Activated naive CD4-positive, alpha-beta T cell treated with anti-CD3 and anti-CD28 coated beads, Interleukin-2, amount 50 U/mL, for 72 hours (primary cell): Measurements from ENCODE around the gene AKAP6. TPM values are rescaled to one million over a fixed set of nuclear protein-coding genes. Genes with fewer than 3 reads are reported as not detected.

Experiments
- ATAC-seq, 2 donors: fragments of 150-1000 bp; cut with Tn5 transposase; 2 replicates each; pipeline ENCODE4 v1.10.0; 2021; ENCODE audit warnings: mild to moderate bottlenecking in 2 of 2, moderate library complexity in 2 of 2
- DNase-seq, 2 donors: peaks; one replicate each; pipeline ENCODE4 v3.0.0; 2021 to 2022; ENCODE audit warnings: low spot score in 2 of 2
- H3K27ac Mint-ChIP-seq, 2 donors: one replicate each; pipeline ENCODE4 v1.8.0; 2022; ENCODE audit warnings: mild to moderate bottlenecking in 2 of 2, mixed read lengths in 2 of 2
- H3K36me3 Mint-ChIP-seq, 2 donors: one replicate each; pipeline ENCODE4 v1.8.0; 2022; ENCODE audit warnings: mixed read lengths in 2 of 2
- H3K9me3 Mint-ChIP-seq, 2 donors: one replicate each; pipeline ENCODE4 v1.8.0; 2022; ENCODE audit warnings: mixed read lengths in 2 of 2
- total RNA-seq, 2 donors: library from RNA; stranded (reverse); gene quantifications; one replicate each; pipeline ENCODE4 v1.2.3, GENCODE V29; 2022

The AKAP6 gene
- total RNA-seq, 2 donors from 2014 or later, result 2.5 to 3.3 TPM

DNA sequence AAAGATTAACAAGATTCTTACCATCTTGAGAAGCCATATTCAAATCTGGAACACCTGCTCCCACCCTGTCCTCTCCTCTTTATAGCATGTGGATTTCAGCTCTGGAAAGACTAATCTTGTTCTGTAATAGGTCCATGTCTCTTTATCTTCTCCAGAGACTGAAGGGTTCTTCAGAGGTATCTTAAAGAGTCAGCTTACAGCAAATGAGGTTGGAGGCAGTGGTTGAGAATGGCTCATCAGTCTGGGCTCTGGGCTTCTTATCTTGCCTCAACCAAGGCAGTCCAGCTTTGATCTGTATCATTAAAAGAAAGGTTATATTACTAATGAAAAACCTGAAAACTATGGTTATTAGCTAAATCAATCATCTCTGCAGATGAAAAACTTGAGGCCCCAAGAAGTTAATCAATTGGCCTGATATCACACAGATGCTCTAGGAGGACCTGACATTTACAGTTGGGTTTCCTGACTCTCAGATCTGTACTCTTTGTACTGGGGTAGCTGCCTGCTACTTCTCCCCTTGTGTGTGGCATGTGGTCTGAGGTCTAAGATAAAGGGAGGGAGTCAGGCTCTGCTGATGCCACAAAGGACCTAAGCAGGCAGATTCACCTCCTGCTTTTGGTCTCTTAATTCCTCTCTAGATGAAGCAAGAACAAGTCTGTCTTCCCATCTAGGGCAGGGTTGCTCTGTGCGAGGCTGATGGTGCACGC, 1.7 kb upstream of the AKAP6 start:
- ATAC-seq, result peak; percentile 40 to 68
- no peak overlapping the region for H3K27ac Mint-ChIP-seq
- no peaks in the 10 kb centered on the region for H3K9me3 Mint-ChIP-seq
- DNase-seq, result no peak
- H3K36me3 Mint-ChIP-seq, result peaks cover 0 to 7% of the 10 kb centered on the region in 2 donors

DNA sequence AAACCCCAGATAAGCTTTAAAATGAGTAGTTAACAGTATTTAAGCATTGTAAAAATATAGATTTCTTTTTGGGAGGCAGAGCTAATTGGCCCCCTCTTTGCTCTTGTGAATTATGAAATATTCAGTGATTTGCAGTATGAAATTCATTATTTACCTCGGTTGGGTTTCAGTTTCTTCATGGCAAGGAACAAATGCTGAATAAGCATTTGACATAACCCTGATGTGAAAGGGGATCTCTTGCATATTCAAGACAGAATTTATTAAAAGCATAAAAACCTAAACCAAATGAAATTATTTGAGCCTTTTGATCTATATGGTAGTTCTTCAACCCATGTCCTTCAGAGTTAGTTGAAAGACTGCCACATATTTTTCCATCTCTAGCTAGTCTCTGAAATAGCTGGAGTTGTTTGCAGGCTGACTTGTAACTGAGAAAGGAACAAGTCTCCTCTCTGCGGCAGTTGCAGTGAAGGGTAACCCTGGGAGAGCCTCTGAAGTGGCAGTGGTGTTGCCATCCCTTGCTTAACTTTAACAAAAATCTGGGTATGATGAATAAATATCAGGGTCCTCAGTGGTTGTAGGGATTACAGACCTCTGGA, 690 bp downstream of the AKAP6 start:
- Mint-ChIP-seq H3K9me3 (no peaks in the 10 kb centered on the region), H3K36me3 (peaks cover 0 to 2% of the 10 kb centered on the region in 2 donors), H3K27ac (no peak overlapping the region)
- DNase-seq, result no peak
- no peak for ATAC-seq

DNA sequence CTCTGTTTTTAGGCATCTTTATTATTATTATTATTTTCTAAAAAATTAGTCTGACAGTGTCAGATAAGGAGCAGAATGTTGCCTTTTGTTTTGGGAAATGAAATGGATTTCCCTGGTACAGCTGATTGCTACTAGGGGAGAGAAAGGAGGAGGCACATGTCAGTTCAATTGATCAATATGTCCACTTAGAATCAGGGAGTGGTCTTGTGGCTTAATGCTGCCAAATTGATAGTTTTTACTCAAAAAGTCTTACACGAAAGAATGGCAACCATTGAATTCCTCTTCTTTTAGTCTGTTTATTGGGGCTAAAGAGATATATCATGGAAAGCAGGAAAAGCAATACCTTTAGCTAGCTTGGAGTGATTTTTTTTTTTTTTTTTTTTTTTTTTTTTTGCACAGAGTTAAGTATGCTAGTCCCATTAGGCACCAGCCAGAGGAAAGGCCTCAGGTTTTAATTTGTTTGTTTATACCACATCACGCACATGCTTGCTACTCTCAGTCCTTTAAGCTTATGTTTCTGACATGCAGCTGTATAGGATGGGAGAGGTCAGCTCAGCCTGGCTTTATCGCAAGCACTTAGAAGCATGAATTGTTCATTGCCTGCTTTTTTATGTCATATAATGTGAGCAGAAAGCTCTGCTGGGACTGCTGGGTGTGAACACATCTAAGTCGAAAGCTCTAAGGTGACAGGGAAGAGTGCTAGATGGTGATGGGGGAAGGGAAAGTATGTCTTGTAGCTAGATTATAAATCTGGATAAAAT, 1.4 kb downstream of the AKAP6 start:
- no peaks in the 10 kb centered on the region for H3K9me3 Mint-ChIP-seq
- no peak for ATAC-seq
- DNase-seq, result no peak
- no peaks in the 10 kb centered on the region for H3K36me3 Mint-ChIP-seq
- H3K27ac Mint-ChIP-seq, result no peak overlapping the region

DNA sequence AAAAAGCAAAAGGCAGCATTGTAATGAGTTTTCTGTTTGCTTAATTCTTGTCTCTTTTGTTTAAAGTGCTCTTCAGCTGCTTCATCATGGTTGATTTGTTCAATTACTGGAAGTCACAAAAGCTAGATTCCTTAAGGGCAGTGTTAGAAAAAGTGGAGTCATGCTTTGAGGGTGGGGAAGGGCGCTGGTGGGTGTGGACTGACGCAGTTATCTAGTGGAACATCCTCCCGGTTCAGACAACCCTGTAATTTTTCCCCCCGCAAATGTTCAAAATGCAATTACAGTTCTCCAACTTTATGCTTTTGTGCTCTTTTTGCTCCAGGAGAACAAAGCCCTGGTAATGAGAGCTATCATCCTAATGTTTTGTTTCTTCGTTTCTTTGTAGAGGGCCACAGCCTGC, 2.1 kb downstream of the AKAP6 start:
- no peak for ATAC-seq
- DNase-seq, result no peak
- H3K9me3 Mint-ChIP-seq, result no peaks in the 10 kb centered on the region

DNA sequence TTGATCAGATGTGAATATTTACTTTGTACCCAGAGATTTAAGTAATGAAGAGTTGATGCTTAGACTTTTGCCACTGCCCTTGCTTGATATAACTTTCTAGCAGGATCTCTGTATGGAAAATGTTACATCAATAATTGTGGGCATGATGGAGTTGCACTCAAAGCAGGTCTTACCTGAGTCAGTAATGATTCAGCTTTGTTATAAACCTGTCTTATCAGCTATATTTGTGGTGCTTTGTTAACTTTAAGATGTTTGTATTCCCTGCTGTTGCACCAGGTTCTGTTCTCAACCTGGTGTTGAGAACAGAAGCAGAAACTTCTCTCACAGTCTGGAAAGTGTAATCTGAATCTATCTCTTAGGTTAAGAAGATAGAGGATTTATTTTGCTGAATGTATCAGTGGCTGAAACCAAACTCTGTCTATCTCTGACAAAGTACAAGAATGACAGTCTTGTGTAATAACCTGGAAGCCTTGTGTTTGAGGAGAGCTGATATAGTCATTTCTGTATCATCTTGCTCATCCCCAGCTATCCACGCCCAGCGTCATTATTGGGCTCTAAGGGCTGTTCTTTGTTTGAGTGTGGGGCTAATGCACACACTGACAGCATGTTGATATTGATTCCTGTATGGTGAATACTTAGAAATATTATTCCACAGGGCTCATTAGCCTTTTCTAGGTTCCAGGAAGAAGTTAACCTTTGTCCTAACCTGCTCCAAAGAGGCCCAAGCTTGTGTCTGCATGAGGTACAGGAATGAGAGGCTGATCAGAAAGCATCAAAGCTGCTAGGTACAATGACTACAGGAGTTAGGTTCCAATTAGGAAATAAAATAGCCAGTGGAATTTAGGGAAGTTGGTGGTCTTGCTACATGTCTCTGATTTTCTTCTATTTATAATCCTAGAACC, 3.6 kb downstream of the AKAP6 start:
- Mint-ChIP-seq H3K27ac (peak overlapping the region in 1 of 2 donors; percentile 41), H3K36me3 (no peaks in the 10 kb centered on the region), H3K9me3 (no peaks in the 10 kb centered on the region)
- peak; percentile 46 to 98 for ATAC-seq
- DNase-seq, result peak in 1 of 2 donors; percentile 34

More for the DNA sequence above, 2.1 kb downstream of the AKAP6 start:
- Mint-ChIP-seq H3K27ac (no peak overlapping the region), H3K36me3 (no peaks in the 10 kb centered on the region)

DNA sequence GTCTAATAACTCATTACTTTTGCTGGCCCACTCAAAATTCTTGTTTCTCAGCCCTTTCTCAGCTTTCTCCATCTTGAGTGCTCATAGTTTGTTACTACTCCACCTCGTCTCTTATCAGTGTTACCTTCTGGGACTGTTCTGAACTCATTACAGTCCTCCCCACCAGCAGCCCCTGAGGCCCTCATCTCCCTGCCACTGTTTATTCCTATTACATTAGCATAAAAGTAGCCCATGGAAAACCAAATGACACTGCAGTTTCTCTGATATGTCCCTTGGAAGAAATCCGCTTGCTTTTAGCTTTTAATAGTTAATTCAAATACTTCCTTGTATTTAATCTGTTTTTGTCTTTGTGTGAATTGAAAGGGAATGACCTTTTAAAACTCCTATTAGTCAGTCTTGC, 7.6 kb downstream of the AKAP6 start:
- ATAC-seq, result no peak
- no peak for DNase-seq
- Mint-ChIP-seq H3K36me3 (no peaks in the 10 kb centered on the region), H3K9me3 (no peaks in the 10 kb centered on the region), H3K27ac (no peak overlapping the region)

DNA sequence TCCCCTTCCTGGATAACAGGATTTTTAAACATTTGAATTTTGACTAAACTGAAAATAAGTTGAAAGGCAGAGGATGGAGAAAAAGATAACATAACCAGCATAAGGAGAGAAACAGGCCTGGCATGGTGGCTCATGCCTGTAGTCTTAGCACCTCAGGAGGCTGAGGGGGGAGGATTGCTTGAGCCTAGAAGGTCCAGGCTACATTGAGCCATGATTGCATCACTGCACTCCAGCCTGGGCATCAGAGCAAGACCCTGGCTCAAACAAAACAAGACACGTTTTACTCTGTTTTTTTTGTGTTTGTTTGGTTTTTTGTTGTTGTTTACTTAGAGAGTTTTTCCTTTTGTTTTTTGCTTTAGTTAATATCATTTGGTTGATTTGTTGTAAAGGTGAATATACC, 8.7 kb downstream of the AKAP6 start:
- H3K27ac Mint-ChIP-seq, result no peak overlapping the region

DNA sequence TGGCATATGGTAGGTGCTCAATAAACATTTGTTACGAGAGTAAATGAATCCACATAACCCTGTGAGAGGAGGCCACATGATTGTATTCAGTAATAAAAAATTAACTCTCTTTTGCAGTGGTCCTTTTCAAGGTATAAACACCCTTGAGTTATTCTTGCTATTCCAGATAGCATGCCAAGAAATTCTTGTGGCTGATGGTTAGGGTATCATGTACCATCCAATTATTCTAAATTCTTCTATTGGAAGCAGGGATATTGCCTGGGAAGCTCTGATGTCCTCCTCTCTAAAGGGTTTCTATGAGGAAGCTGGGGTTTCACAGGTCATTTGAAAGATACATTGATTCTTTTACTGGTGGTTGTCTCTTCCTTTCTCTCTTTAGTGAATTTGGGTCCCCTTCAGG, 10.1 kb downstream of the AKAP6 start:
- peaks cover 0 to 5% of the 10 kb centered on the region in 2 donors for H3K36me3 Mint-ChIP-seq
- no peak for ATAC-seq

More for the DNA sequence above, 8.7 kb downstream of the AKAP6 start:
- ATAC-seq, result no peak
- Mint-ChIP-seq H3K36me3 (peaks cover 0 to 5% of the 10 kb centered on the region in 2 donors), H3K9me3 (no peaks in the 10 kb centered on the region)
- no peak for DNase-seq

DNA sequence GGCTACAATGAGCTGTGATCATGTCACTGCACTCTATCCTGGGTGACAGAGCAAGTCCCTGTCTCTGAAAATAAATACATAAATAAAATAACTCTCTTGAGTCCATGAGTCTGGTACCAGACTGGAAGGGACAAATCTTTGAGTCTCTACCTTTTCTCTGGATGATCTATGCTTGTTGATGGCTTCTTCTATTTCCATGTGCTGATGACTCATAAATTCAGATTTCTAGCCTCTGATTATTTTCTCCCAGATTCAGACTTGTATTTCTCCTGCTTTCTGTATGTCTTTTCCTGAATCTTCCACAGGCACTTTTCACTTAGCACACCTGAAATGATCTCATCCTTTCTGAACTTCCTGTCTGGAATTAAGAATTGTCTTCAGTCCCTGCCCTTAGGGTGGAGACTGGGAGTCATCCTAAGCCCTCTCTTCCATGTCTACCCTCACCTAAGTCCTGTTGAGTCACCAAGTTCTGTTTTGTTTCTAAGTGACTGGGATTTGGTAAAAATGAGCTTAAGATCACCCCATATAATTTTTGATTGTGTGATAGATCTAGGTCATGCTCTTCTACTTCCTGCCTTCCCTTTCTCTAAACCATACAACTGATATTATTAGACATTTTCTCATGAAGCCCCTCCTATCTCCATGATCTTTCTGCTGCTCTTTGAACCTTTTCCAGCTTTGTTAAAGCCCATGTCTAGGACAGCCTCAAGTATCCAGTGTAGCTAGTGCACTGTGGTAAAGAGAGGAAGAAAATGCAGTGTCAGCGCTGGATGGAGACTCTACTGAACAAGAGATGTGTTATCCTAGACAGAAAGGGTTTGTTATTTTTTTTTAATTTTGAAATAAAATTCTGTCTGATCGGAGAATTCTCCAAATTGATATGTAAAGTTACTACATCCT, 13.1 kb downstream of the AKAP6 start:
- Mint-ChIP-seq H3K27ac (peak overlapping the region in 1 of 2 donors; percentile 91), H3K36me3 (peaks cover 0 to 5% of the 10 kb centered on the region in 2 donors), H3K9me3 (no peaks in the 10 kb centered on the region)
- DNase-seq (no peak), ATAC-seq (no peak)

More for the DNA sequence above, 10.1 kb downstream of the AKAP6 start:
- no peak overlapping the region for H3K27ac Mint-ChIP-seq
- DNase-seq, result no peak
- no peaks in the 10 kb centered on the region for H3K9me3 Mint-ChIP-seq

DNA sequence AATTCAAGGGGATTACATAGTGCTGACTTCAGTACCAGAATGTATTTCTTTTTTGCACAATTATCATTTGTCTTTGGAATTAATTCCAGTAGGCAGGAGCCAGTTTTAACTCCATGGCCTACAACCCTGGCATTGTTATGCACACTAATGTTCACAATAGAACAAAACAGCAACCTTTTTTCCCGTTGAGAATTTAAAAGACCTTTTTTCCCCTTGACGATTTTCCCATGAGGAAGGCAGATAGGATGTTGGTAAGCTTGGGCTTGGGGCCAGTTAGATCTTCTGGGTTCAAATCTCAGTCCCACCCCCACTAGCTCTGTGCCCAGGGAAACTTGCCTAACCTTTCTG, 13.7 kb downstream of the AKAP6 start:
- DNase-seq (no peak), ATAC-seq (no peak)
- H3K36me3 Mint-ChIP-seq, result peaks cover 0 to 5% of the 10 kb centered on the region in 2 donors
- H3K27ac Mint-ChIP-seq, result no peak overlapping the region
- H3K9me3 Mint-ChIP-seq, result no peaks in the 10 kb centered on the region

DNA sequence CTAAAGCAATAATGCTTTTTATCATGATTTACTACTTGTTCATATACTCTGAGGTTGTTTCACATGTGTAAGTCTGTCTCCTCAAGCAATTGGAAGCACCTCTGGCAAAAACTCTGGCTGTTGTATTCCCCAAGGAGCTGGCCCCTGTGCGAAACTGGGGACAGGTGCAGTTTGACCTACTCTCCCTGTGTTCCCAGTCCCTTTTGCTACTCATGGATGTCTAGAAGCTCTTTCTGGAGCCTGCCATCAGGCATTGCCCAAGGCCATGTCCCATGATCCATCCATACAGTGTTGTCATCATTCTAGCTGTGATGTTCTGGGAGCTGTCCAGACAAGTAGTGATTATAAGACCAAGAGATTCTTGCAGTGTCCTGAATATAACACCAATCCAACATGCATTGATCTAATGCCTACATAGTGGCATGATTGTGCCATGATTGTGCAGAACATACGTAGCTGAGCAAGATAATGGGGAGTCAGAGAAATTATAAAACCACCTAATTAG, 14.9 kb downstream of the AKAP6 start:
- H3K9me3 Mint-ChIP-seq, result no peaks in the 10 kb centered on the region
- ATAC-seq (no peak), DNase-seq (no peak)
- peaks cover 0 to 5% of the 10 kb centered on the region in 2 donors for H3K36me3 Mint-ChIP-seq
- H3K27ac Mint-ChIP-seq, result peak overlapping the region in 1 of 2 donors; percentile 47

DNA sequence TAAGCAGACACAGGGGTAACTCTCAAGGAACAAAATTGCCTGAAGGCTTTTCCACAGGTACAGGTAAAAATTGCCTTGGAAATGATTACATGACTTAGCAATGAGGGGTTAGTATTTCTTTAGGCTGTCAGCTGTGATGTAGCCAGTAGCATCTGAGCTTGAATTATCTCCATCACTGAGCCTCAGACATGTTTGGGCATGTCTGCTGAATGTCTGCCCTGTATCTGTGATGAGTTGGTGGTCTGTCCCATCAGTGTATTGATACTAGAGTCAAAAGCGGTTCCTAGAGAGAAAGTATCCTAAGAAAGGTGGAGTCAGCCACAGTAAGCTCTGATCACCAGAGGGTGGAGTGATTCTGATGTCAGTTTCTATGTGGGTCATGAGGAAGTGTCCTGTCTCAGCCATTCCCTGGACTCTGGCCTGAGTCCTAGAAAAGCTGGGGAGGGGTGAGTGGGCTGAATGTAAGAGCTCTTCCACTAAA, 16.3 kb downstream of the AKAP6 start:
- H3K27ac Mint-ChIP-seq, result peak overlapping the region in 1 of 2 donors; percentile 61
- DNase-seq (no peak), ATAC-seq (no peak)
- peaks cover 0 to 5% of the 10 kb centered on the region in 2 donors for H3K36me3 Mint-ChIP-seq
- H3K9me3 Mint-ChIP-seq, result no peaks in the 10 kb centered on the region

DNA sequence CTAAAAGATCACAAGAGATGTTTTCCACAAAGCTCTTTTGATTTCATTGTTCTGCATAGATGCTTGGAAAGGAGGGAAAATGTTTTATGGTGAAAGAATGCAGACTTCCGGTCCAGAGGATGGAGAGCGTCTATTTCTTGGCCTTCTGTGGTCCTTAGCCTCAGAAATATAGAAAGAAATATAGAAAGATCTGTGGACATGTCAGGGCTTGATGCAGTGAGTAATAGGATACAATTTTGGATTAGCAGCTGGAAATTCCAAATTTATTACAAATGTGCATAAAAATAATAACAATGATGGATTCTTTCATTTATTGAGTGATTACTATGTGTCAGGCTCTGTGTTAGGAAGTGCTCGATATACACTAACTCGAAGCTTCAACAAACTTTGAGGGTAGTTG, 20.2 kb downstream of the AKAP6 start:
- H3K27ac Mint-ChIP-seq, result no peak overlapping the region
- DNase-seq, result no peak
- H3K36me3 Mint-ChIP-seq, result no peaks in the 10 kb centered on the region
- ATAC-seq, result no peak
- no peaks in the 10 kb centered on the region for H3K9me3 Mint-ChIP-seq

DNA sequence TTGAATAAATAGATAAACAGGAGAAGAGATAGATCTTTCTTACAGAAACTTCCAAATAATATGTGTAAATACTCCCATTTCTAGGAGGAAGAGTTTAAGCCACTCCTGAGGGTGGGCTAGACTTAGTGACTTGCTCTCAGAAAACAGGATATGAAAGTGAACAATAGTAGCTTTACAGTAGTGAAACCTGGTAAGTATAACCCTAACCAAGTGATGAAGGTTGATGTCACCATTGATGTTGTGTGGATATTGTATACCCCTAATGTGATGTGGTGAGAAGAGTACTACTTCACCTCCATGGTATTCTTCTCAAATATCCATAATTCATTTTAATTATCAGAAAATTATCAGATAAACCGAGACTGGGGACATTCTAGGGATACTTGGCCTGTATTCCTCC, 20.9 kb downstream of the AKAP6 start:
- ATAC-seq (peak in 1 of 2 donors; percentile 70), DNase-seq (no peak)
- no peaks in the 10 kb centered on the region for H3K9me3 Mint-ChIP-seq
- no peak overlapping the region for H3K27ac Mint-ChIP-seq
- no peaks in the 10 kb centered on the region for H3K36me3 Mint-ChIP-seq

DNA sequence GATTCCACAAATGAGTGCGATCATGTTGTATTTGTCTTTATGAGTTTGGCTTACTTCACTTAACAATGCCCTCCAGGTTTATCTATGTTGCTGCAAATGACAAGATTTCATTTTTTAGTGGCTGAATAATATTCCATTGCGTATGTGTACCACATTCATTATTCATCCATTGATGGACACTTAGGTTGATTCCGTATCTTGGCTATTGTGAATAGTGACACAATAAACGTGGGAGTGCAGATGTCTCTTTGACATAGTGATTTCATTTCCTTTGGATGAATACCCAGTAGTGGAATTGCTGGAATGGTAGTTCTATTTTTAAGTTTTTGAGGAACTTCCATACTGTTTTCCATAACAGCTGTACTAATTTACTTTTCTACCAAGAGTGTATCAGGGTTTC, 23.5 kb downstream of the AKAP6 start:
- Mint-ChIP-seq H3K36me3 (no peaks in the 10 kb centered on the region), H3K27ac (no peak overlapping the region), H3K9me3 (no peaks in the 10 kb centered on the region)
- DNase-seq (no peak), ATAC-seq (no peak)
